Small intestine (tissue), 7 donors: ENCODE data around the gene FEM1C. TPM values are rescaled to one million over a fixed set of nuclear protein-coding genes. Genes with fewer than 3 reads are reported as not detected.

Source experiments
- DNase-seq, 2 donors: peaks; one replicate each; pipeline versions ENCODE4 v3.0.0 to v3.0.0-alpha.2; 2013
- FAIRE-seq: peaks from 2 replicates; lab custom pipeline; 2012; peaks lifted over from hg19 to GRCh38; lab: Jason Lieb, UNC
- H3K27ac ChIP-seq, 3 donors: one replicate each; pipeline ENCODE4 v1.5.1; 2013; ENCODE audit warnings: low read length in 2 of 3, mild to moderate bottlenecking in 2 of 3, control low read depth in 1 of 3, inconsistent platforms in 1 of 3, low read depth in 1 of 3, moderate library complexity in 1 of 3
- H3K27me3 ChIP-seq, 3 donors: one replicate each; pipeline ENCODE4 v1.6.1; 2013; ENCODE audit warnings: low read length in 3 of 3, inconsistent platforms in 1 of 3; ENCODE audit not compliant: control insufficient read depth in 3 of 3, insufficient read depth in 3 of 3
- H3K36me3 ChIP-seq, 3 donors: one replicate each; pipeline ENCODE4 v1.6.1; 2013; ENCODE audit warnings: low read length in 3 of 3, inconsistent platforms in 1 of 3, low read depth in 1 of 3, mild to moderate bottlenecking in 1 of 3, moderate library complexity in 1 of 3; ENCODE audit not compliant: control insufficient read depth in 3 of 3, insufficient read depth in 2 of 3
- H3K4me1 ChIP-seq, 3 donors: one replicate each; pipeline ENCODE4 v1.6.1; 2013; ENCODE audit warnings: low read length in 2 of 3, inconsistent platforms in 1 of 3, low read depth in 1 of 3, mild to moderate bottlenecking in 1 of 3, moderate library complexity in 1 of 3; ENCODE audit not compliant: control insufficient read depth in 3 of 3, insufficient read depth in 2 of 3
- H3K4me3 ChIP-seq, 3 donors: one replicate each; pipeline ENCODE4 v1.5.1; 2013; ENCODE audit warnings: low read length in 3 of 3, control low read depth in 1 of 3, inconsistent platforms in 1 of 3, low read depth in 1 of 3, mild to moderate bottlenecking in 1 of 3, moderate library complexity in 1 of 3
- H3K9me3 ChIP-seq, 2 donors: one replicate each; pipeline ENCODE4 v1.6.1; 2013; ENCODE audit warnings: low read depth in 1 of 2, low read length in 1 of 2; ENCODE audit not compliant: control insufficient read depth in 2 of 2, insufficient read depth in 1 of 2
- WGBS, 3 donors: extraction: QIAGEN DNeasy Blood & Tissue Kit; methylation state at CpG; one replicate each; pipeline ENCODE4 v1.1.7; 2013; 5-methylcytosine and 5-hydroxymethylcytosine counted together
- polyA plus RNA-seq, 4 donors: library from polyadenylated mRNA; stranded (reverse) in 3 of 4; unstranded in 1 of 4; fragments of 200-250 nt in 3 of 4; fragments of 120-200 nt in 1 of 4; gene quantifications; one replicate each; pipeline versions ENCODE4 v1.2.1 to v1.2.3, GENCODE V29; 2013
- donor health status: healthy with polysubstance abuse.
- donor health status: control.
- donor health status: control.
- donor health status: Bipolar disorder and iron deficiency.
- donor health status: healthy.

The FEM1C gene
- polyA plus RNA-seq, 4 donors: 7.9 to 18.9 (median 11.5) TPM

- FAIRE-seq: no peak
- no peak overlapping the region for H3K4me3 ChIP-seq
- no peak overlapping the region for H3K27ac ChIP-seq
- H3K4me1 ChIP-seq: no peaks in the 10 kb centered on the region
- DNase-seq: no peak
- H3K27me3 ChIP-seq: no peaks in the 10 kb centered on the region
- H3K36me3 ChIP-seq: no peaks in the 10 kb centered on the region
- WGBS, 3 donors: 72 to 76% (median 76%) methylated on average over 2 of the region's 2 CpGs
- peaks cover 0 to 3% of the 10 kb centered on the region in 2 donors for H3K9me3 ChIP-seq
These were observed 28.6 kb upstream of the FEM1C start for GRCh38 chr5:115573133-115573532.

GRCh38 chr5:115571441-115571878 lies 26.9 kb upstream of the FEM1C start:
- WGBS, 3 donors: 87 to 91% (median 87%) methylated on average over 5 of the region's 5 CpGs
- Histone ChIP-seq H3K4me1 (no peaks in the 10 kb centered on the region), H3K27me3 (no peaks in the 10 kb centered on the region), H3K36me3 (no peaks in the 10 kb centered on the region), H3K27ac (no peak overlapping the region), H3K9me3 (no peaks in the 10 kb centered on the region), H3K4me3 (no peak overlapping the region)
- FAIRE-seq: no peak
- no peak for DNase-seq

GRCh38 chr5:115568668-115569067 lies 24.1 kb upstream of the FEM1C start:
- no peak overlapping the region for H3K27ac ChIP-seq
- no peaks in the 10 kb centered on the region for H3K27me3 ChIP-seq
- 76 to 89% (median 87%) methylated on average over 1 of the region's 1 CpG for WGBS, 3 donors
- no peaks in the 10 kb centered on the region for H3K9me3 ChIP-seq
- no peak for FAIRE-seq
- no peak overlapping the region for H3K4me3 ChIP-seq
- H3K36me3 ChIP-seq: no peaks in the 10 kb centered on the region
- peaks cover 0 to 8% (median 0%) of the 10 kb centered on the region in 3 donors for H3K4me1 ChIP-seq
- DNase-seq: no peak

GRCh38 chr5:115565233-115565632 lies 20.7 kb upstream of the FEM1C start:
- FAIRE-seq (no peak), DNase-seq (no peak)
- no peak overlapping the region for H3K27ac ChIP-seq
- peaks cover 0 to 8% (median 0%) of the 10 kb centered on the region in 3 donors for H3K4me1 ChIP-seq
- H3K36me3 ChIP-seq: no peaks in the 10 kb centered on the region
- no peak overlapping the region for H3K4me3 ChIP-seq
- no peaks in the 10 kb centered on the region for H3K9me3 ChIP-seq
- no peaks in the 10 kb centered on the region for H3K27me3 ChIP-seq
- 90 to 97% (median 92%) methylated on average over 2 of the region's 2 CpGs for WGBS, 3 donors

- H3K27ac ChIP-seq: no peak overlapping the region
- H3K27me3 ChIP-seq: no peaks in the 10 kb centered on the region
- 90 to 92% (median 91%) methylated on average over 3 of the region's 3 CpGs for WGBS, 3 donors
- H3K4me3 ChIP-seq: no peak overlapping the region
- no peaks in the 10 kb centered on the region for H3K36me3 ChIP-seq
- no peaks in the 10 kb centered on the region for H3K9me3 ChIP-seq
- DNase-seq: no peak
- FAIRE-seq: no peak
- peaks cover 0 to 8% (median 0%) of the 10 kb centered on the region in 3 donors for H3K4me1 ChIP-seq
These were observed 16.6 kb upstream of the FEM1C start for GRCh38 chr5:115561176-115561575.

- Histone ChIP-seq H3K9me3 (no peaks in the 10 kb centered on the region), H3K36me3 (no peaks in the 10 kb centered on the region), H3K4me3 (no peak overlapping the region), H3K4me1 (no peaks in the 10 kb centered on the region), H3K27ac (no peak overlapping the region), H3K27me3 (no peaks in the 10 kb centered on the region)
- FAIRE-seq (no peak), DNase-seq (no peak)
These were observed 14.9 kb upstream of the FEM1C start for GRCh38 chr5:115559524-115559923.

- H3K4me3 ChIP-seq: no peak overlapping the region
- H3K9me3 ChIP-seq: no peaks in the 10 kb centered on the region
- no peak overlapping the region for H3K27ac ChIP-seq
- no peaks in the 10 kb centered on the region for H3K36me3 ChIP-seq
- no peak for DNase-seq
- H3K4me1 ChIP-seq: no peaks in the 10 kb centered on the region
- H3K27me3 ChIP-seq: no peaks in the 10 kb centered on the region
- no peak for FAIRE-seq
- WGBS, 3 donors: 40 to 65% (median 48%) methylated on average over 4 of the region's 4 CpGs
These were observed 13.9 kb upstream of the FEM1C start for GRCh38 chr5:115558388-115558956.

- no peak overlapping the region for H3K4me3 ChIP-seq
- no peaks in the 10 kb centered on the region for H3K9me3 ChIP-seq
- H3K4me1 ChIP-seq: no peaks in the 10 kb centered on the region
- H3K27me3 ChIP-seq: no peaks in the 10 kb centered on the region
- H3K27ac ChIP-seq: no peak overlapping the region
- H3K36me3 ChIP-seq: no peaks in the 10 kb centered on the region
- DNase-seq (peak; percentile 33 to 41), FAIRE-seq (no peak)
- 61 to 83% (median 80%) methylated on average over 3 of the region's 3 CpGs for WGBS, 3 donors
These were observed 13.3 kb upstream of the FEM1C start for GRCh38 chr5:115557667-115558387.
